HS-5 (cell line): ENCODE measurements around the gene NUDT7.

Experiments
- DNase-seq: peaks from one replicate; pipeline ENCODE4 v3.0.0-alpha.2; 2012; ENCODE audit warnings: low read depth

Gene NUDT7

GRCh38 chr16:77724174-77724573 lies 1.9 kb downstream of the NUDT7 start:
- no peak for DNase-seq

DNA sequence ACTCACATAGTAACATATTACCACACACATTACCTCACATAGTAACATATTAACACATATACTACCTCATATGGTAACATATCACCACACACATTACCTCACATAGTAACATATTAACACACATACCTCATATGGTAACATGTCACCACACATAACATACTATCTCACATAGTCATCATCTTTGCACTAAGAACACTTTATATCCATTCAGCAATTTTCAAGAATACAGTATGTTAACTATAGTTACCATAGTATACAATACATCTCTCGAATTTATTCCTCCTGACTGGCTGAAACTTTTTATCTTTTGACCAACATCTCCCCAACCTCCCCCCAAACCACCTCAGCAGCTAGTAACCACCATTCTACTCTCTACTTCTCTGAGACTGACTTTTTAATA lies 7.6 kb downstream of the NUDT7 start:
- no peak for DNase-seq

GRCh38 chr16:77732241-77732946 lies 10.1 kb downstream of the NUDT7 start:
- no peak for DNase-seq

GRCh38 chr16:77736879-77737278 lies 14.6 kb downstream of the NUDT7 start:
- no peak for DNase-seq

- no peak for DNase-seq
Measured at GRCh38 chr16:77738706-77739558, 16.6 kb downstream of the NUDT7 start.

GRCh38 chr16:77739559-77739892 lies 17.2 kb downstream of the NUDT7 start:
- DNase-seq, result no peak

GRCh38 chr16:77744141-77744540 lies 21.8 kb downstream of the NUDT7 start:
- no peak for DNase-seq

- no peak for DNase-seq
Measured at GRCh38 chr16:77745972-77746371, 23.7 kb downstream of the NUDT7 start.

DNA sequence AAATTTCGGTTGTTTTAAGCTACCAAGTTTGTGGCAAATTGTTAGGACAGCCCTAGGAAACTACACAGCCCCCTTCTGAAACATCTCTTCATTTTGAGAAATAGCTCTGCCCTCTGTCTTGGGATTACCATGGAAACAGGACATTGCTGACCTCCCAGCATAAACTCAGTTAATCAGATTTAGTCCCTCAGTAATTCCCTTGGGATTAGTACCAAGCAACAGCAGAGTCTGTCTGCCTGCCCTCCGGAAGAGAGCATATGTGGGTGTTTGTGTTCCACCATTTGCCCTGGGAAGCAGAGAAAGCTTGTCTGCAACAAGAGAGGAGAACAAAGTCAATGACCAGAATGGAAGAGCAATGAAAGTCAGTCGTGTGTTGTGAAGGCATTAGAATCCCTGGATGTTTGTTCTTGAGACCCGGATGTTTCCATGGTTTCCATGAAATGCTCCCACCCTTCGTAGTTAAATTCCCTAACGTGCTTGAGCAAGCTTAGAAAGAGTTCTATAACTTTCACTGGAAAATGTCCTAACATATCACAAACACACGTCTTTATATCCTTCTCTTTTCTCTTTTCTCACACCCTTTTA lies 26.2 kb downstream of the NUDT7 start:
- no peak for DNase-seq

DNA sequence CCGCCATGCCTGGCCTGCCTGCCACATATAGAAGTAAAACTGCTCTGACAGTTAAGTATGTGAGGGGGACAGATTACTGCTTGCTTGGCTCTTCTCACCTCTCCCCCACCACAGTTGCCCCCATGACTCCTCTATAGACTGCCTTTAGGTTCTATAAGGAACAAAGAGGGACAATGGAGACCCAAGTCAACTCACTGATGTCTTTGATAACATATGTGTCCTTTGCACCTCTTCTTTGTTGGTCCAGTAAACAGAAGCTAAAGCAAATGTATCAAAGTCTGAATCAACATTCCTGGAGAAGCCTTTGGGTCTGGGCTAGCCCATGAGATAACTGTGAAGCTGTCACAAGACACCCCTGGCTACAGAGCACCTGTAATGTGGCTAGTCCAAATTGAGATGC lies 27.1 kb downstream of the NUDT7 start:
- no peak for DNase-seq

DNA sequence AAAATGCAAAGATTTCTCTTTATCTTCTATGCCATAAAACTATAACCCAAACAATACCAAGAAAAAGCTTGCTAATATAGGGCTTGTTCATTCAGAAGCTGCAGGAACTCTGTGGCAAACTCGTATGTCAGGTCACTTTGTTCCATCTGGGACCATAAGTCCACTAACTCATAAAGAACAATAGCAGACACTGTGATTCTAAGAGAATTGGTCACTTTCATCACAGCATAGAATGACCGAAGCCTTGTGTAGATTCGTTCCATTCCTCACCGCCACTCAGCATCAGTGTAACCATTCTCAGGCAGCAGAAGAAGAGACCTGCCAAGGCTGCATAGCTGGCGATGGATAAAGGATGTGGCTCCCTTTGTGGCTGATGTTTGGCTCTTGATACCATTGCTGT lies 35.7 kb downstream of the NUDT7 start:
- no peak for DNase-seq

DNA sequence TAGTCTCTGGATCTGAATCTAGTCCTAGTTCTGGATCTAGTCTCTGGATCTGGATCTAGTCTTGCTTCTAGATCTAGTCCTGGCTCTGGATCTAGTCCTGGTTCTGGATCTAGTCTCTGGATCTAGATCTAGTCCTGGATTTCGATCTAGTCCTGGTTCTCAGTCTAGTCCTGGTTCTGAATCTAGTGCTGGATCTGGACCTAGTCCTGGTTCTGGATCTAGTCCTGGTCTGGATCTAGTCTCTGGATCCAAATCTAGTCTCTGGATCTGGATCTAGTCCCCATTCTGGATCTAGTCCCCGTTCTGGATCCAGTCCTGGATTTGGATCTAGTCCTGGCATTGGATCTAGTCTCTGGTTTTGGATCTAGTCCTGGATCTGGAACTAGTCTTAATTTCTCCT lies 36.2 kb downstream of the NUDT7 start:
- DNase-seq, result no peak

DNA sequence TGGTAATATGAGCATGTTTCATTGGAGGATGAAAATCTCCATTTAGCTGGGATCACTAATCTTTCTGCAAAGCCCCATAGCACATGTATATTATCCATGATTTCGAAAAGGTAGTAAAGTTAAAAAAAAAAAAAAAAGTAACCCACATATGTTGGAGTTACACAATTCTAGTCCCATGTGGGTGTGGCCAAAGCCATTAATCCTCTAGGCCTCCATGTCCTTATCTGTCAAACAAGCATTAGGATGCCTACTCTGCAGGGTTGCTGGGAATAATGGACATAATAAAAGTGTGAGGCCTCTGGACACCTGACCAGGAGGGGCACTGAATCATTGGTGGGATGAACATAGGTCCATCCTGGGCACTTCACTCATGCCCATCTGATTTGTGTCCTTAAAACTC lies 36.9 kb downstream of the NUDT7 start:
- no peak for DNase-seq

DNA sequence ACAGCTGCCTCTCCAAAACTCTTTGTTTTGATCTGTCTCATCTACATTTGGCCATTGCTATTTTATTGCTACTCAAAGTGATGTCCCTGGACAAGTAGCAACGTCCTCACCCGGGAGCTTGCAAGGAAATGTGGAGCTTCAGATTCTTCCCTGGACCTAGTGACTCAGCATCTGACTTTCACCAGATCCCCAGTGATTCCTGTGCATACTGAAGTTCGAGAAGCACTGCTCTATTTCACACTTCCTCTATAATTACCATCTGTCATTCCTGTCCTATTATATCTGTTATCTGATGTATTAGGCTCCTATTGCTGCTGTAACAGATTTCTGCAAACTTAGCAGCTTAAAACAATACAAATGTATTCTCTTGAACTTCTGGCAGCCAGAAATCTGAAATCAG lies 37.5 kb downstream of the NUDT7 start:
- no peak for DNase-seq

DNA sequence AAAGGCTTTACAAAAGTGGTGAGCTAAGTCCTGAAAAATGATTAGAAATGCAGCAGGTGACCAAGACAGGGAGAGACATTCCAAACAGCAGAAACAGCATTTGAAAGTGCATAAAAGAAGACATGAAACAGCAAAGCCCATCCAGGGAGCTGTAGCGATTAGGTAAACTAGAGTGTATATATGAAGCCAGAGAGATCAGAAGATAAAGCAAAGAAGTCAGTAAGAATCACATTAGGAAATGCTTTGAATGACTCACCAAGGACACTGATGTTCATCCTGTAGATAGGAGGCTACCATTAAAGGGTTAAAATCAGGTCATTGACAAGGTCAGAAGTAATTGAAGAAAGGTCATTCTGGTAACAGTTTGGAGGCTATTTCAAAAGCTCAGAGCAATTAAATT lies 38.5 kb downstream of the NUDT7 start:
- no peak for DNase-seq

- no peak for DNase-seq
Measured at GRCh38 chr16:77761204-77761603, 38.9 kb downstream of the NUDT7 start.

DNA sequence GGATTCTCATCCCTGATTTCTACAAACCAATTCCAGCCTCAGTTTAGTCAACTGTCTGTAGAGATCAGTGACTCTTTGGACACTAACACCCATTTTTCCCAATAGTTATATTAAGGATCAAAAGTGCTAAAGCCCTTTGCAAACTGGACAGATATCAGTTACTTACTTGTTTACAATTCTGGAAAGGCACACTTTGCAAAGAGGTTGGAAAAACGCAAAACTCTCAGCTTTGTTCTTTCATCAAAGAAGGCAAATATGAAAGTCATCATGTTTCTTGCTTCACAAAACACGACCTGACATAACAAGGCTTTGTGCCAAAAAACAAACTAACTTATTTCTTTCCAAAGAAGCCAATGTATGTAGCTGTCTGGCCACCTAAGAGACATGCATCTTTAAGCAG lies 39.9 kb downstream of the NUDT7 start:
- no peak for DNase-seq

GRCh38 chr16:77763994-77764393 lies 41.7 kb downstream of the NUDT7 start:
- no peak for DNase-seq

DNA sequence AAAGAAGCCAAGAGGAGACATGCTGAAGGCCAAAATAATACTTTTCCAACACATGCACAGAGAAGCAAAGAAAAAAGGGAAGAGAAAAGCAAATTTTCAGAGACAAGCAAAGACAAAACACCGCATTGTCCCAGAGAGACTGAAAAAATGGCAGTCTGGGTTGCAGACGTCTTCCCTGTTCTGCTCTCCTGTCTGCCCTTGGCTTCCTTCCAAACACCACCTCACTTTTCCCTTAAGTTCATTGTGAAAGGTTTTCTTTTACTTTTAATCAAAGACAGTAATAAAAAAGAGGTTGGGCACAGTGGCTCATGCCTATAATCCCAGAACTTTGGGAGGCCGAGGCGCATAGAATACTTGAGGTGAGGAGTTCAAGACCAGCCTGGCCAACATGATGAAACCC lies 44.9 kb downstream of the NUDT7 start:
- no peak for DNase-seq

- DNase-seq, result no peak
Measured at GRCh38 chr16:77767826-77768225, 45.5 kb downstream of the NUDT7 start.

- no peak for DNase-seq
Measured at GRCh38 chr16:77775911-77776909, 53.9 kb downstream of the NUDT7 start.

DNA sequence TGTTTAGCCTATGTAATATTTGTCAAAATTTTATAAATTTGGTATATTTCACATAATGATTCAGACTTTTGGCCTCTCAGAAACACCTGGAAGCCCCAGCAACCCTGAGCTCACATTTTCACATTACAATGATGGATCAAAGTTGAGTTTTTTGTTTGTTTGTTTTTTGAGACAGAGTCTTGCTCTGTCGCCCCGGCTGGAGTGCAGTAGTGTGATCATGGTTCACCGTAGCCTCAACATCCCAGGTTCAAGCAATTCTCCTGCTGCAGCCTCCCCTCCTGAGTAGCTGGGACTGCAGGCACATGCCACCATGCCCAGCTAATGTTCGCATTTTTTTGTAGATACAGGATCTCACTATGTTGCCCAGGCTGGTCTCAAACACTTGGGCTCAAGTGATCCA lies 55.4 kb downstream of the NUDT7 start:
- DNase-seq, result no peak
